K562 (cell line): Measurements from ENCODE around the gene TUBGCP6. TPM values are rescaled to one million over a fixed set of nuclear protein-coding genes. Genes with fewer than 3 reads are reported as not detected.

Source experiments
- BMI1 ChIP-seq: fragments of 150-350 bp; IDR thresholded peaks from 2 replicates; pipeline ENCODE4 v1.6.1; 2014; ENCODE audit warnings: low read length
- CCNT2 ChIP-seq: IDR thresholded peaks from 2 replicates; pipeline ENCODE4 v1.6.1; 2011; ENCODE audit warnings: borderline replicate concordance, low read depth, mild to moderate bottlenecking, moderate library complexity, mixed read lengths, low read length; ENCODE audit not compliant: insufficient read length; ENCODE audit errors: extremely low read depth
- EP400 ChIP-seq: fragments of 450-650 bp; IDR thresholded peaks from 2 replicates; pipeline ENCODE4 v1.6.1; 2017; ENCODE audit warnings: antibody characterized with exemption, mild to moderate bottlenecking, moderate library complexity
- FOXA1 ChIP-seq: fragments of 450-650 bp; IDR thresholded peaks from 2 replicates; pipeline ENCODE4 v1.6.1; 2016; ENCODE audit warnings: mild to moderate bottlenecking, borderline replicate concordance
- GTF2E2 ChIP-seq: fragments of 200-800 bp; sonication (Bioruptor generic); IDR thresholded peaks from 2 replicates; pipeline ENCODE4 v1.6.1; 2016; ENCODE audit warnings: missing genetic modification characterization, missing compliant biosample characterization
- HOXB6 ChIP-seq: fragments of 250-450 bp; sonication (Bioruptor Pico); IDR thresholded peaks from 2 replicates; pipeline ENCODE4 v1.5.1; 2022; ENCODE audit warnings: mild to moderate bottlenecking, borderline replicate concordance
- IRF1 ChIP-seq: sonication (generic); formaldehyde crosslinking; IDR thresholded peaks from 2 replicates; pipeline ENCODE4 v1.8.0; 2022; ENCODE audit warnings: missing genetic modification reagents, mild to moderate bottlenecking, borderline replicate concordance
- MLLT1 ChIP-seq, 2 experiments: fragments of 450-650 bp; IDR thresholded peaks; 2 replicates each; pipeline ENCODE4 v1.6.1; 2016
- NKRF ChIP-seq: fragments of 450-650 bp; IDR thresholded peaks from 2 replicates; pipeline ENCODE4 v1.6.1; 2016; ENCODE audit warnings: borderline replicate concordance
- POLR2G ChIP-seq: fragments of 200-400 bp; formaldehyde crosslinking; IDR thresholded peaks from 2 replicates; pipeline ENCODE4 v1.6.1; 2017; ENCODE audit warnings: low read depth, mild to moderate bottlenecking, antibody characterized with exemption, low read length, moderate library complexity
- RB1 ChIP-seq: fragments of 450-650 bp; IDR thresholded peaks from 2 replicates; pipeline ENCODE4 v1.6.1; 2017; ENCODE audit warnings: low read depth, mild to moderate bottlenecking
- RBM25 ChIP-seq: fragments of 200-400 bp; formaldehyde crosslinking; IDR thresholded peaks from 2 replicates; pipeline ENCODE4 v1.6.1; 2018; ENCODE audit warnings: low read length, low read depth, moderate library complexity; ENCODE audit not compliant: severe bottlenecking
- STAT5A ChIP-seq: IDR thresholded peaks from 2 replicates; pipeline ENCODE4 v1.6.1; 2012; ENCODE audit warnings: low read length, inconsistent platforms, borderline replicate concordance
- TAF9B ChIP-seq: fragments of 450-650 bp; IDR thresholded peaks from 2 replicates; pipeline ENCODE4 v1.6.1; 2018; ENCODE audit warnings: mild to moderate bottlenecking; ENCODE audit not compliant: partially characterized antibody
- TCF7L2 ChIP-seq: fragments of 150-350 bp; IDR thresholded peaks from 2 replicates; pipeline ENCODE4 v1.6.1; 2016; ENCODE audit warnings: low read depth, mild to moderate bottlenecking, low read length, moderate library complexity
- ZBTB34 ChIP-seq: fragments of 250-450 bp; sonication (Bioruptor Pico); IDR thresholded peaks from 2 replicates; pipeline ENCODE4 v1.8.0; 2021; ENCODE audit warnings: mild to moderate bottlenecking, moderate library complexity
- ZBTB7A ChIP-seq: IDR thresholded peaks from 2 replicates; pipeline ENCODE4 v1.6.1; 2011; ENCODE audit warnings: low read depth, mild to moderate bottlenecking, low read length, moderate library complexity, borderline replicate concordance; ENCODE audit not compliant: control insufficient read depth
- ZNF23 ChIP-seq: fragments of 250-450 bp; sonication (Bioruptor Pico); IDR thresholded peaks from 2 replicates; pipeline ENCODE4 v1.4.0; 2020; ENCODE audit warnings: mild to moderate bottlenecking
- ZNF740 ChIP-seq, 3 experiments: fragments of 200-800 bp in 1 of 3; sonication (Bioruptor generic) in 1 of 3; sonication (generic) in 1 of 3; formaldehyde crosslinking in 1 of 3; IDR thresholded peaks; 2 replicates each; pipeline versions ENCODE4 v1.6.1 to v1.8.0; 2016 to 2022; ENCODE audit warnings: mild to moderate bottlenecking in 2 of 3, missing compliant biosample characterization in 2 of 3, missing genetic modification characterization in 2 of 3, missing genetic modification reagents in 1 of 3
- polyA plus RNA-seq, 8 experiments: library from polyadenylated mRNA; depleted of rRNA in 4 of 8; stranded (reverse) in 5 of 8; unstranded in 3 of 8; fragments of >200 nt; fragmentation: Nextera tagmentation in 2 of 8; fragmentation: Illumina TruSeq in 1 of 8; extraction: Ambion mirVana in 2 of 8; extraction: Trizol in 1 of 8; gene quantifications; 2 replicates each; pipeline versions ENCODE4 v1.2.1 to v1.2.3, GENCODE V29; 2011 to 2014; ENCODE audit warnings: inconsistent platforms in 1 of 8, missing spikeins in 1 of 8
- total RNA-seq, 7 experiments: library from RNA; depleted of rRNA in 6 of 7; stranded (reverse); fragments of >200 nt in 6 of 7; fragmentation: Illumina TruSeq in 2 of 7; extraction: Trizol in 2 of 7; gene quantifications; 2 replicates each; pipeline versions ENCODE4 v1.2.1 to v1.2.3, GENCODE V29; 2011 to 2021; ENCODE audit warnings: low replicate concordance in 1 of 7

Gene TUBGCP6
- total and polyA plus RNA-seq, 9 of the 15 experiments (the other 6 are each of a cell fraction or from before 2014, with no cell fraction given), result 0.76 to 33.0 (median 10.1) TPM

GRCh38 chr22:50190182-50190940 lies 54.5 kb downstream of the TUBGCP6 start (continued):
- no peak for TF ChIP-seq RBM25
- no peak for TF ChIP-seq STAT5A
- TF ChIP-seq TCF7L2, result no peak
- peak; percentile 57; the same call in 1 of the 2 replicates for TF ChIP-seq ZBTB7A
- peak; percentile 57 for TF ChIP-seq CCNT2
- no peak for TF ChIP-seq IRF1
- no peak for TF ChIP-seq FOXA1
- no peak for TF ChIP-seq GTF2E2
- 0 out of 2 replicates have a peak, but pooled peaks have one; percentile 6 for TF ChIP-seq NKRF
- TF ChIP-seq TAF9B, result no peak
- TF ChIP-seq POLR2G, result peak; percentile 74
- 0 out of 2 replicates have a peak, but pooled peaks have one; percentile 39 for TF ChIP-seq RB1
- peak; percentile 66 for TF ChIP-seq EP400
- TF ChIP-seq ZNF23 (CRISPR knock-in tag), result no peak
- TF ChIP-seq ZNF740 (CRISPR knock-in tag; IDR thresholded peaks at IDR 0.05), result no peak
- no peak for TF ChIP-seq ZNF740 (tag; IDR thresholded peaks at IDR 0.05)
- TF ChIP-seq MLLT1 (IDR thresholded peaks at IDR 0.05), result peak in 1 of 2 experiments; percentile 89; a peak in 2 of 4 replicates
- no peak for TF ChIP-seq ZBTB34 (CRISPR knock-in tag)
- TF ChIP-seq HOXB6, result no peak
- no peak for TF ChIP-seq BMI1
